HepG2 (cell line): ENCODE data around the gene CMTM8. TPM values are rescaled to one million over a fixed set of nuclear protein-coding genes. Genes with fewer than 3 reads are reported as not detected.

Experiments used
- ATAC-seq: fragments of 200-7000 bp; cut with Tn5 transposase; 3 replicates; pipeline ENCODE4 v1.9.1; 2020; ENCODE audit warnings: mild to moderate bottlenecking, moderate library complexity
- BruUV-seq: library from RNA; stranded (reverse); fragments of 400-500 nt; replicated peaks from 2 replicates; lab custom pipeline; 2021; lab: Mats Ljungman, UMichigan
- CTCF ChIA-PET: fragments of 300-600 bp; formaldehyde crosslinking; extraction: SDS; loops from one replicate; lab custom pipeline; 2021; ENCODE audit warnings: low total read pairs, inconsistent platforms, low intra/inter-chr PET ratio; lab: Yijun Ruan, JAX
- POLR2A ChIA-PET: fragments of 350-600 bp; sonication (Branson Sonifier 250); formaldehyde crosslinking; loops from one replicate; lab custom pipeline; 2020; ENCODE audit warnings: antibody characterized with exemption, inconsistent platforms; lab: Yijun Ruan, JAX
- DNase-seq: peaks from one replicate; pipeline ENCODE4 v3.0.0-alpha.2; 2015; ENCODE audit warnings: low spot score
- FAIRE-seq: peaks from 3 replicates; lab custom pipeline; 2011; peaks lifted over from hg19 to GRCh38; lab: Jason Lieb, UNC
- H2AFZ ChIP-seq: one replicate; pipeline ENCODE4 v1.6.1; 2011; ENCODE audit warnings: low read length, inconsistent platforms
- H3K27ac ChIP-seq: fragments of 300-600 bp; 3 replicates; pipeline ENCODE4 v1.8.0; 2011; ENCODE audit warnings: mixed run types, mild to moderate bottlenecking, mixed read lengths, low read length, inconsistent platforms; ENCODE audit not compliant: insufficient read depth; ENCODE audit errors: extremely low read length
- H3K27me3 ChIP-seq, 2 experiments: fragments of 200-600 bp in 1 of 2; 2 replicates in 1 of 2; 3 replicates in 1 of 2; pipeline versions ENCODE4 v1.6.0 to v1.8.0; 2011; ENCODE audit warnings: low read length in 2 of 2, mild to moderate bottlenecking in 2 of 2, moderate library complexity in 2 of 2, inconsistent platforms in 1 of 2; ENCODE audit not compliant: insufficient read depth in 2 of 2, control insufficient read depth in 1 of 2
- H3K36me3 ChIP-seq, 2 experiments: fragments of 200-600 bp in 1 of 2; replicated peaks in 1 of 2; 2 replicates in 1 of 2; 3 replicates in 1 of 2; pipeline versions ENCODE4 v1.5.1 to v1.8.0; 2011; ENCODE audit warnings: low read length in 2 of 2, inconsistent platforms in 1 of 2; ENCODE audit not compliant: insufficient read depth in 2 of 2, control insufficient read depth in 1 of 2
- H3K4me1 ChIP-seq: 2 replicates; pipeline ENCODE4 v1.5.1; 2012; ENCODE audit warnings: low read length, inconsistent platforms; ENCODE audit not compliant: insufficient read depth
- H3K4me2 ChIP-seq: 2 replicates; pipeline ENCODE4 v1.6.0; 2011; ENCODE audit warnings: low read depth, low read length, inconsistent platforms
- H3K4me3 ChIP-seq, 3 experiments: fragments of 200-600 bp in 1 of 3; sonication (generic), shearing (Covaris generic) in 1 of 3; replicated peaks in 1 of 3; 2 replicates each; pipeline ENCODE4 v1.5.1; 2011 to 2016; ENCODE audit warnings: low read length in 3 of 3, inconsistent platforms in 2 of 3, low read depth in 2 of 3, mild to moderate bottlenecking in 2 of 3, control low read depth in 1 of 3, mixed read lengths in 1 of 3; ENCODE audit not compliant: insufficient read depth in 1 of 3
- H3K79me2 ChIP-seq: one replicate; pipeline ENCODE4 v1.6.1; 2011; ENCODE audit warnings: low read length, inconsistent platforms; ENCODE audit not compliant: insufficient read depth
- H3K9ac ChIP-seq: 2 replicates; pipeline ENCODE4 v1.6.0; 2011; ENCODE audit warnings: mild to moderate bottlenecking, low read depth, low read length, inconsistent platforms; ENCODE audit not compliant: insufficient read depth
- H3K9me3 ChIP-seq: 2 replicates; pipeline ENCODE4 v1.5.1; 2012; ENCODE audit warnings: mild to moderate bottlenecking, low read length
- H4K20me1 ChIP-seq: 2 replicates; pipeline ENCODE4 v1.6.0; 2011; ENCODE audit warnings: inconsistent platforms, mild to moderate bottlenecking, low read length, moderate library complexity; ENCODE audit not compliant: insufficient read depth
- E2F2 ChIP-seq: sonication (generic); formaldehyde crosslinking; IDR thresholded peaks from 2 replicates; pipeline ENCODE4 v1.4.0; 2020; ENCODE audit warnings: missing genetic modification reagents, borderline replicate concordance
- EEA1 ChIP-seq: sonication (generic); formaldehyde crosslinking; IDR thresholded peaks from 2 replicates; pipeline ENCODE4 v1.5.1; 2020; ENCODE audit warnings: mild to moderate bottlenecking, missing genetic modification reagents, borderline replicate concordance
- MLX ChIP-seq: IDR thresholded peaks from 2 replicates; pipeline ENCODE4 v1.6.1; 2016
- NCOA1 ChIP-seq: sonication (generic); formaldehyde crosslinking; IDR thresholded peaks from 2 replicates; pipeline ENCODE4 v1.9.0; 2021; ENCODE audit warnings: missing genetic modification reagents
- NR1H2 ChIP-seq: sonication (generic); formaldehyde crosslinking; IDR thresholded peaks from 2 replicates; pipeline ENCODE4 v1.8.1; 2022; ENCODE audit warnings: low read depth, missing genetic modification reagents, borderline replicate concordance
- NR2C2 ChIP-seq: sonication (generic); formaldehyde crosslinking; IDR thresholded peaks from 2 replicates; pipeline ENCODE4 v1.4.0; 2020; ENCODE audit warnings: missing genetic modification reagents, mild to moderate bottlenecking, moderate library complexity, borderline replicate concordance
- NR2F6 ChIP-seq, 2 experiments: IDR thresholded peaks; 2 replicates each; pipeline ENCODE4 v1.6.1; 2016; ENCODE audit warnings: antibody characterized with exemption in 1 of 2, mild to moderate bottlenecking in 1 of 2
- SOX6 ChIP-seq, 2 experiments: fragments of 450-650 bp in 1 of 2; sonication (generic) in 1 of 2; formaldehyde crosslinking in 1 of 2; IDR thresholded peaks; 2 replicates each; pipeline versions ENCODE4 v1.4.0 to v1.6.1; 2017 to 2020; ENCODE audit warnings: antibody characterized with exemption in 1 of 2, mild to moderate bottlenecking in 1 of 2, missing genetic modification reagents in 1 of 2
- ZFP90 ChIP-seq: sonication (generic); formaldehyde crosslinking; IDR thresholded peaks from 2 replicates; pipeline ENCODE4 v1.8.0; 2022; ENCODE audit warnings: missing genetic modification reagents, mild to moderate bottlenecking, inconsistent platforms, borderline replicate concordance
- ZNF263 ChIP-seq: sonication (generic); formaldehyde crosslinking; IDR thresholded peaks from 2 replicates; pipeline ENCODE4 v1.4.0; 2020; ENCODE audit warnings: missing genetic modification reagents
- ZNF724P ChIP-seq: sonication (generic); formaldehyde crosslinking; IDR thresholded peaks from 2 replicates; pipeline ENCODE4 v1.8.0; 2022; ENCODE audit warnings: missing genetic modification reagents, borderline replicate concordance
- ZNF766 ChIP-seq: sonication (generic); formaldehyde crosslinking; IDR thresholded peaks from 2 replicates; pipeline ENCODE4 v1.5.0; 2020; ENCODE audit warnings: missing genetic modification reagents, borderline replicate concordance
- WGBS: methylation state at CpG from one replicate; pipeline ENCODE4 v1.1.6; 2017; ENCODE audit warnings: low lambda C conversion rate; 5-methylcytosine and 5-hydroxymethylcytosine counted together
- in situ Hi-C: cut with HindIII; loops from 2 replicates; pipeline ENCODE4 v1.10.0; 2017; ENCODE audit warnings: low pct_unique_long_range_greater_than_20kb; ENCODE audit not compliant: extremely low pct_ligation_motif_present
- intact Hi-C: fragments of 100-400 bp; cut with micrococcal nuclease; formaldehyde crosslinking; loops from one replicate; pipeline ENCODE4 v1.10.0; 2022; ENCODE audit not compliant: unreplicated experiment
- polyA plus RNA-seq, 8 experiments: library from polyadenylated mRNA; depleted of rRNA in 3 of 8; stranded (reverse) in 7 of 8; unstranded in 1 of 8; fragments of >200 nt; fragmentation: Illumina TruSeq in 4 of 8; extraction: Trizol in 4 of 8; gene quantifications; 2 replicates each; pipeline versions ENCODE4 v1.2.1 to v1.2.3, GENCODE V29; 2011 to 2016; ENCODE audit warnings: low read depth in 4 of 8, missing spikeins in 1 of 8, mixed read lengths in 1 of 8; ENCODE audit not compliant: insufficient read depth in 1 of 8
- total RNA-seq, 5 experiments: library from RNA; depleted of rRNA; stranded (reverse); fragments of >200 nt; fragmentation: Illumina TruSeq; extraction: Trizol; gene quantifications; 2 replicates each; pipeline ENCODE4 v1.2.3, GENCODE V29; 2016; ENCODE audit warnings: low read depth in 1 of 5
- TF ChIP-seq, protein P1 (sequence below): sonication (generic); formaldehyde crosslinking; IDR thresholded peaks from 2 replicates; pipeline ENCODE4 v1.5.0; 2020; ENCODE audit warnings: missing genetic modification reagents

Gene CMTM8
- total and polyA plus RNA-seq, 2 of the 13 experiments (the other 11 are each of a cell fraction or from before 2014, with no cell fraction given): 8.9 to 15.8 TPM

GRCh38 chr3:32354362-32354778 is 115.9 kb downstream of the CMTM8 start (continued):
- TF ChIP-seq SOX6 (IDR thresholded peaks at IDR 0.05) (no peak), SOX6 (CRISPR knock-in tag; IDR thresholded peaks at IDR 0.05) (peak; percentile 60; the same call in 1 of the 2 replicates), NR1H2 (CRISPR knock-in tag) (no peak), EEA1 (CRISPR knock-in tag) (no peak), NR2F6 (IDR thresholded peaks at IDR 0.05) (peak; percentile 77), NR2F6 (CRISPR knock-in tag; IDR thresholded peaks at IDR 0.05) (no peak), ZFP90 (CRISPR knock-in tag) (no peak), ZNF724P (CRISPR knock-in tag) (no peak)

DNA sequence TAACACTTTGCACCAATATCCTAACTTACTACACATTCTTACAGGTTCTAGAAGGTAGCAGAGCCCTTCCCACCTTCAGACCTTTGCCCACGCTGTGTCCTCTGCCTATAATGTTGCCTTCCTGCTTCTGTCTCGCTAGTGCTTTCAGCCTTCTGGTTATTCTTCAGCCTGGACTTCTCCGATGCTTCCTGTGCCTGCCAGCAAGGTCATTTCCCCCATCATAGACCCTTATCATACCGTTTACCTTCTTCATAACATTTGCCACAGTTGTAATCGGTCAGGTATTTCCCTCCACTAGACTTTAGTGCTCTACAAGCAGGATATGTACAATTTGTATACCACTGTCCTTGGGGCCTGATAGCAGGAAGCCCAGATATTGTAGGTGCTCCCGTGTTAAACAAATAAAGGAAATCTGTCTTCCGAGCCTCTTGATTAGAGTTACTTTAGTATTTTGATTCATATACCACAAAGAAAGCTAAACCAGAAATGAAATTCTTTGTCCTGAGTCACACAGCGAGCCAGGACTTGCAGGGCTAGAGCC is 117.3 kb downstream of the CMTM8 start:
- POLR2A ChIA-PET: no interaction called here
- ATAC-seq: no peak

More for the DNA sequence above, 117.3 kb downstream of the CMTM8 start:
- no TSS peak for BruUV-seq
- H3K79me2 ChIP-seq: no peaks in the 10 kb centered on the region
- peaks cover 3 to 23% of the 10 kb centered on the region in 2 experiments; a peak in 4 of 5 replicates for H3K36me3 ChIP-seq
- CTCF ChIA-PET: no interaction called here
- no peak overlapping the region for H3K9ac ChIP-seq
- H3K4me1 ChIP-seq: peaks cover 30% of the 10 kb centered on the region
- no peak overlapping the region for H3K27ac ChIP-seq
- no peak overlapping the region for H3K4me3 ChIP-seq
- no peak for DNase-seq
- no peak for FAIRE-seq
- intact Hi-C loops: no loop called here
- H3K27me3 ChIP-seq: no peaks in the 10 kb centered on the region
- in situ Hi-C loops: no loop called here
- H2AFZ ChIP-seq: no peak overlapping the region
- WGBS: 87% methylated on average over 8 of the region's 8 CpGs
- no peak overlapping the region for H3K4me2 ChIP-seq
- no peaks in the 10 kb centered on the region for H3K9me3 ChIP-seq
- no peaks in the 10 kb centered on the region for H4K20me1 ChIP-seq
- TF ChIP-seq NCOA1 (CRISPR knock-in tag) (no peak), E2F2 (CRISPR knock-in tag) (no peak), ZNF766 (CRISPR knock-in tag) (no peak), MLX (no peak), ZNF263 (0 out of 2 replicates have a peak, but pooled peaks have one; percentile 21), NR2C2 (CRISPR knock-in tag) (no peak)
- TF ChIP-seq, protein P1, sequence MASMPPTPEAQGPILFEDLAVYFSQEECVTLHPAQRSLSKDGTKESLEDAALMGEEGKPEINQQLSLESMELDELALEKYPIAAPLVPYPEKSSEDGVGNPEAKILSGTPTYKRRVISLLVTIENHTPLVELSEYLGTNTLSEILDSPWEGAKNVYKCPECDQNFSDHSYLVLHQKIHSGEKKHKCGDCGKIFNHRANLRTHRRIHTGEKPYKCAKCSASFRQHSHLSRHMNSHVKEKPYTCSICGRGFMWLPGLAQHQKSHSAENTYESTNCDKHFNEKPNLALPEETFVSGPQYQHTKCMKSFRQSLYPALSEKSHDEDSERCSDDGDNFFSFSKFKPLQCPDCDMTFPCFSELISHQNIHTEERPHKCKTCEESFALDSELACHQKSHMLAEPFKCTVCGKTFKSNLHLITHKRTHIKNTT (CRISPR knock-in tag): no peak
